Measurements from ENCODE around the gene KRTAP5-9.

Gene KRTAP5-9

DNA sequence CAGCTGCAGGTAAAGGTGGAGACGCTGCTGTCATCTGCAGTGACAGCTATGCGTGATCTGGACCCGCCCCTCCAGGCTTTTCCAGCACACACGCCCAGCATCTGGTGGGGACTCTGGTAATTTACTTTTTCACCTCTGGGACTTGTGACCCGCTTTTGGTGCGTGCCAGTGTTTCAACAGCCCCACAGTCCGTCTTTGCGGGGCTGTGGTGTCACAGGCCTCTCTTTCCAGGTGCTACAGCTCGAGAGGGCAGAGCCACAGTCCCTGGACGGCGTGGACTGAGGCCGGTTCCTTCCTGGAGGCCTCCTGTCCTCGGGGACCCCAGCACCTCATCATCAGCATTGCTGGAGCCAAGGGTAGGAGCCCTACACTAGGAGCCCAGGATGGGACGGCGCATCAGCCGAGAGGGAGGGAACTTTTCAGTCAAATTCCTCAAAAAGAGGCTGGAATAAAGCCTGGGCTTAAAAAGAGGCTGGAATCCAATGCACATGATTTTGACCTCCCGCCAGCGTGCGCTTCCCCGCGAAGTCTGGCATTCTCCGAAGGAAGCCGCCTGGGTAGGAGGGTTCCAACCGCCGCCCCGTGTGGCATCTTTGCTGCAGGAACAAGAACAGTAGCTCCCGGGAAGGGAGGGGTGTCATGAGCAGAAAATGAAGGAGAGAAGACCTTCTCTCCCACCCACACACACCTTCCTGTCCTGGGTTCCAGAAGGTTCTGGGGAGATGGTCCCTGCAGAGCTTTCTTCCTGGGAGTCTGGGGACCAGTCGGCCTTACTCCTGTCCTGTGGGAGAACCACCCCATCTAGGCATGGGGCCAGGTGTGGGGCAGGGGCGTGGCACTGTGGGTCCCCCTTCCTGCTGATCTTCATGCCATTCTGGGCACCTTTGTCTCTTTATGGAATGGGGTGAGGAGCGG lies 46.9 kb upstream of the KRTAP5-9 start:
- no peak for TF ChIP-seq CTCF (conservative IDR thresholded peaks at IDR 0.05; ENCODE audit: low read depth, low read length)
- no peaks in the 10 kb centered on the region for H3K36me3 ChIP-seq (ENCODE audit: insufficient read depth)

GRCh38 chr11:71502026-71502425 lies 46.2 kb upstream of the KRTAP5-9 start:
- Histone ChIP-seq H3K4me1 (ENCODE audit: low read depth, poor library complexity, severe bottlenecking) (no peaks in the 10 kb centered on the region), H3K79me2 (ENCODE audit: insufficient read depth, low read depth) (no peaks in the 10 kb centered on the region), H3K4me3 (IDR thresholded peaks at IDR 0.05; ENCODE audit: insufficient read depth, low read depth, low read length) (no peak overlapping the region), H4K20me1 (ENCODE audit: insufficient read depth) (no peaks in the 10 kb centered on the region), H3K27ac (no peak overlapping the region), H3K36me3 (ENCODE audit: insufficient read depth) (no peaks in the 10 kb centered on the region), H3K4me2 (no peak overlapping the region), H2AFZ (ENCODE audit: low read depth) (no peak overlapping the region), H3K27me3 (ENCODE audit: insufficient read depth, low read depth) (no peaks in the 10 kb centered on the region), H3K9ac (no peak overlapping the region)
- no peak for TF ChIP-seq CTCF (conservative IDR thresholded peaks at IDR 0.05; ENCODE audit: low read depth, low read length)

More for the DNA sequence above, 46.9 kb upstream of the KRTAP5-9 start:
- Histone ChIP-seq H3K4me3 (IDR thresholded peaks at IDR 0.05; ENCODE audit: insufficient read depth, low read depth, low read length) (no peak overlapping the region), H3K27me3 (ENCODE audit: insufficient read depth, low read depth) (no peaks in the 10 kb centered on the region), H3K9ac (no peak overlapping the region), H3K27ac (no peak overlapping the region), H2AFZ (ENCODE audit: low read depth) (no peak overlapping the region), H3K79me2 (ENCODE audit: insufficient read depth, low read depth) (no peaks in the 10 kb centered on the region), H4K20me1 (ENCODE audit: insufficient read depth) (no peaks in the 10 kb centered on the region), H3K4me1 (ENCODE audit: low read depth, poor library complexity, severe bottlenecking) (no peaks in the 10 kb centered on the region), H3K4me2 (no peak overlapping the region)

DNA sequence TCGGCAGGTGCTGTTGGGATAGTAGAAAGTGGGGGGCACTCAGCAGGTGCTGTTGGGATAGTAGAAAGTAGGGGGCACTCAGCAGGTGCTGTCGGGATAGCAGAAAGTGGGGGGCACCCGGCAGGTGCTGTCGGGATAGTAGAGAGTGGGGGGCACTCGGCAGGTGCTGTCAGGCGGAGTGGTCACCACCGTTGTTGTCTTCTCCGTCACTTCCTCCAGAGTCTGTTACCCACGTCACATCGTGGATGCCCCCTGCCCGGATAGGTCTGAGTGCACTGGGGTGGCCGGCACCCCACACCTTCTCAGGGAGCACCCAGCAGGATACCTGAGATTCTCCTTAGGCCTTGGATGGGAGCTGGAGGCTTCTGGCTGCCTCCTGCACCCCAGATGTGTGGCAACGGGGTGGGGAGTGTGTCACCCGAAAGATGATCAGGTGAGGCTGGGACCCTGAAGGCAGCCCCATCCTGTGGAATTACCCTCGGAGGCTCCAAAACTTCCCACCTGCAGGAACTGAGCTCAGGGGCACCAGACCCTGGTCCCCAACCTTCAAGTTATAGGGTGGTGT lies 45.3 kb upstream of the KRTAP5-9 start:
- Histone ChIP-seq H3K27me3 (ENCODE audit: insufficient read depth, low read depth) (no peaks in the 10 kb centered on the region), H3K4me2 (no peak overlapping the region), H3K4me1 (ENCODE audit: low read depth, poor library complexity, severe bottlenecking) (no peaks in the 10 kb centered on the region), H3K27ac (no peak overlapping the region), H3K79me2 (ENCODE audit: insufficient read depth, low read depth) (no peaks in the 10 kb centered on the region), H3K4me3 (IDR thresholded peaks at IDR 0.05; ENCODE audit: insufficient read depth, low read depth, low read length) (no peak overlapping the region), H3K36me3 (ENCODE audit: insufficient read depth) (no peaks in the 10 kb centered on the region), H4K20me1 (ENCODE audit: insufficient read depth) (no peaks in the 10 kb centered on the region), H2AFZ (ENCODE audit: low read depth) (no peak overlapping the region), H3K9ac (no peak overlapping the region)
- TF ChIP-seq CTCF (conservative IDR thresholded peaks at IDR 0.05; ENCODE audit: low read depth, low read length): no peak

DNA sequence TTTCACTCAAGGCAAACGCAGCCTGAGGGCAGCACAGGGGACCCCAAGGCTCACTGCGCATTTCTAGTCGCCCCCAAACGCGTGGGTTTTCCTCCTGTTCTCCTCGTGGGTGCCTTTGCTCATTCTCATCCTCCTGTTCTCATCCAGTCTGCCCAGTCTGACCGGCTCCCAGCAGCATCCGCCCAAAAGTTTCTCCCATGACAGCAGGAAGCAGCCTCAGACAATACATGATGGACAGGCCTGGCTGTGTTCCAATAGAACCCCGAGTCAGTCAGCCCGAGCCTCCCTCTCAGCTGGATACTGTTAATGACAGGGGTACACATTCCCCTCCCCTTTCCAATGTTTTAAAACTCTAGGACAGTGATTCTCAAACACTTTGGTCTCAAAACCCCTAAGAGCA lies 43.7 kb upstream of the KRTAP5-9 start:
- no peak overlapping the region for H3K9ac ChIP-seq

More for the DNA sequence above, 43.7 kb upstream of the KRTAP5-9 start:
- H2AFZ ChIP-seq (ENCODE audit: low read depth): no peak overlapping the region
- no peak for TF ChIP-seq CTCF (conservative IDR thresholded peaks at IDR 0.05; ENCODE audit: low read depth, low read length)
- H3K36me3 ChIP-seq (ENCODE audit: insufficient read depth): no peaks in the 10 kb centered on the region
- no peaks in the 10 kb centered on the region for H3K79me2 ChIP-seq (ENCODE audit: insufficient read depth, low read depth)
- no peak overlapping the region for H3K4me3 ChIP-seq (IDR thresholded peaks at IDR 0.05; ENCODE audit: insufficient read depth, low read depth, low read length)
- H4K20me1 ChIP-seq (ENCODE audit: insufficient read depth): no peaks in the 10 kb centered on the region
- no peaks in the 10 kb centered on the region for H3K4me1 ChIP-seq (ENCODE audit: low read depth, poor library complexity, severe bottlenecking)
- no peaks in the 10 kb centered on the region for H3K27me3 ChIP-seq (ENCODE audit: insufficient read depth, low read depth)
- H3K27ac ChIP-seq: no peak overlapping the region
- H3K4me2 ChIP-seq: no peak overlapping the region
